SU-DHL-6 (cell line): Measurements from ENCODE around the gene ZG16.

Experiments
- EZH2phosphoT487 ChIP-seq: fragments of 200-600 bp; sonication (generic), shearing (Covaris generic); conservative IDR thresholded peaks from 2 replicates; pipeline ENCODE4 v1.6.1; 2018; ENCODE audit warnings: mild to moderate bottlenecking, antibody characterized with exemption, low read length, moderate library complexity, mixed read lengths
- TF ChIP-seq, protein P1 (sequence below): fragments of 200-600 bp; sonication (generic); IDR thresholded peaks from one replicate; pipeline ENCODE4 v1.5.1; 2017; ENCODE audit warnings: antibody characterized with exemption, mild to moderate bottlenecking, low read length, moderate library complexity; ENCODE audit not compliant: insufficient read depth, poor library complexity, severe bottlenecking

DNA sequence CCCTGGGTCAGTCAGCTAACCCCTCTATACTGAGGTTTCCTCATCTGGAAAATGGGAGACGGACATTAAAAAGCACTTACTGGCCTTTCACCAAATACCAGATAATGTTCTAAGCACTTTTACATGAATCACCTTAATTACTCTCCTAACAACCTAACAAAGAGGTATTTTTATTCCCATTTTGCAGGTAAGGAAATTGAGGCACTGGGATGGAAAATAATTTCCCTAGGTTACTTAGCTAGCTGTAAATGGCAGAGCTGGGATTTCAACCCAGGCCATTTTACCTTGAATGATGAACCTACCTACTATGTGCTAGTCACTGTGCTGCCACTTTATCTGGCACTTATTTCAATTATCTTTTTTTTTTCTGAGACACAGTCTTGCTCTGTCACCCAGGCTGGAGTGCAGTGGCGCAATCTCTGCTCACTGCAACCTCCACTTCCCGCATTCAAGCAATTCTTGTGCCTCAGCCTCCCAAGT lies 16.2 kb downstream of the ZG16 start:
- TF ChIP-seq, protein P1, sequence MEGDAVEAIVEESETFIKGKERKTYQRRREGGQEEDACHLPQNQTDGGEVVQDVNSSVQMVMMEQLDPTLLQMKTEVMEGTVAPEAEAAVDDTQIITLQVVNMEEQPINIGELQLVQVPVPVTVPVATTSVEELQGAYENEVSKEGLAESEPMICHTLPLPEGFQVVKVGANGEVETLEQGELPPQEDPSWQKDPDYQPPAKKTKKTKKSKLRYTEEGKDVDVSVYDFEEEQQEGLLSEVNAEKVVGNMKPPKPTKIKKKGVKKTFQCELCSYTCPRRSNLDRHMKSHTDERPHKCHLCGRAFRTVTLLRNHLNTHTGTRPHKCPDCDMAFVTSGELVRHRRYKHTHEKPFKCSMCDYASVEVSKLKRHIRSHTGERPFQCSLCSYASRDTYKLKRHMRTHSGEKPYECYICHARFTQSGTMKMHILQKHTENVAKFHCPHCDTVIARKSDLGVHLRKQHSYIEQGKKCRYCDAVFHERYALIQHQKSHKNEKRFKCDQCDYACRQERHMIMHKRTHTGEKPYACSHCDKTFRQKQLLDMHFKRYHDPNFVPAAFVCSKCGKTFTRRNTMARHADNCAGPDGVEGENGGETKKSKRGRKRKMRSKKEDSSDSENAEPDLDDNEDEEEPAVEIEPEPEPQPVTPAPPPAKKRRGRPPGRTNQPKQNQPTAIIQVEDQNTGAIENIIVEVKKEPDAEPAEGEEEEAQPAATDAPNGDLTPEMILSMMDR, result no peak
- TF ChIP-seq EZH2phosphoT487, result no peak
